ENCODE measurements around the gene ADCYAP1R1.

GRCh38 chr7:31098642-31099360 is 46.7 kb downstream of the ADCYAP1R1 start:
- no peak for TF ChIP-seq CTCF (IDR thresholded peaks at IDR 0.05; ENCODE audit: low read depth, low read length, poor library complexity, severe bottlenecking)
- TF ChIP-seq EZH2phosphoT487 (IDR thresholded peaks at IDR 0.05; ENCODE audit: borderline replicate concordance, low read length) = no peak

Data from DOHH2 (cell line).